ENCODE results near the gene TPK1. TPM values are rescaled to one million over a fixed set of nuclear protein-coding genes. Genes with fewer than 3 reads are reported as not detected.

The TPK1 gene
- total RNA-seq, 1 donor from 2014 or later: 2.2 TPM

- TF ChIP-seq, protein P1, sequence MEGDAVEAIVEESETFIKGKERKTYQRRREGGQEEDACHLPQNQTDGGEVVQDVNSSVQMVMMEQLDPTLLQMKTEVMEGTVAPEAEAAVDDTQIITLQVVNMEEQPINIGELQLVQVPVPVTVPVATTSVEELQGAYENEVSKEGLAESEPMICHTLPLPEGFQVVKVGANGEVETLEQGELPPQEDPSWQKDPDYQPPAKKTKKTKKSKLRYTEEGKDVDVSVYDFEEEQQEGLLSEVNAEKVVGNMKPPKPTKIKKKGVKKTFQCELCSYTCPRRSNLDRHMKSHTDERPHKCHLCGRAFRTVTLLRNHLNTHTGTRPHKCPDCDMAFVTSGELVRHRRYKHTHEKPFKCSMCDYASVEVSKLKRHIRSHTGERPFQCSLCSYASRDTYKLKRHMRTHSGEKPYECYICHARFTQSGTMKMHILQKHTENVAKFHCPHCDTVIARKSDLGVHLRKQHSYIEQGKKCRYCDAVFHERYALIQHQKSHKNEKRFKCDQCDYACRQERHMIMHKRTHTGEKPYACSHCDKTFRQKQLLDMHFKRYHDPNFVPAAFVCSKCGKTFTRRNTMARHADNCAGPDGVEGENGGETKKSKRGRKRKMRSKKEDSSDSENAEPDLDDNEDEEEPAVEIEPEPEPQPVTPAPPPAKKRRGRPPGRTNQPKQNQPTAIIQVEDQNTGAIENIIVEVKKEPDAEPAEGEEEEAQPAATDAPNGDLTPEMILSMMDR (conservative IDR thresholded peaks at IDR 0.05; ENCODE audit: low read depth, low read length): no peak
- DNase-seq (ENCODE audit: low read depth): no peak
- no peak overlapping the region for H3K4me3 ChIP-seq (ENCODE audit: low read depth, low read length)
These were observed 9.6 kb downstream of the TPK1 start for GRCh38 chr7:144826208-144826607.

- peak; percentile 90 for DNase-seq (ENCODE audit: low read depth)
- H3K4me3 ChIP-seq (ENCODE audit: low read depth, low read length): no peak overlapping the region
- TF ChIP-seq, protein P1 (conservative IDR thresholded peaks at IDR 0.05; ENCODE audit: low read depth, low read length): no peak
These were observed 11.5 kb downstream of the TPK1 start for GRCh38 chr7:144824360-144824759.

GRCh38 chr7:144822223-144822622 lies 13.6 kb downstream of the TPK1 start:
- TF ChIP-seq, protein P1 (conservative IDR thresholded peaks at IDR 0.05; ENCODE audit: low read depth, low read length): no peak
- H3K4me3 ChIP-seq (ENCODE audit: low read depth, low read length): no peak overlapping the region
- no peak for DNase-seq (ENCODE audit: low read depth)

- no peak overlapping the region for H3K4me3 ChIP-seq (ENCODE audit: low read depth, low read length)
- TF ChIP-seq, protein P1 (conservative IDR thresholded peaks at IDR 0.05; ENCODE audit: low read depth, low read length): no peak
- peak; percentile 63 for DNase-seq (ENCODE audit: low read depth)
These were observed 14.8 kb downstream of the TPK1 start for GRCh38 chr7:144821067-144821466.

DNA sequence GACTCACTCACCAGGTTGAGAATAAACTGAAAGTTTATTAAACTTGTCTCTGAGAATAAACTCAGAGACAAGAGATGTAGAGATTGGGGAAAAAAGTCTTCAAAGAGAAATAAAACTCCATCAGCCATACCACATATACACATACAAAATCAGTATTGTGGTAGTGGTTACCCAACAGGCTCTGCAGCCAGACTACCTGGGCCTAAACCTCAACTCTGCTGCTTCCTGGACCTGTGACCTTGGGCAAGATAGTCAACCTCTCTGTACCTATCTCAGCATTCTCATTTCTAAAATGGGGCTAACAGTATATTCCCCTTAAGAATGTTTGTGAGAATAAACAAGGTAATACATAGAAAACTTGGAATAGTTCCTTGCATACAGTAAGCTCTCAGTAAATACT lies 15.3 kb downstream of the TPK1 start:
- no peak for DNase-seq (ENCODE audit: low read depth)
- TF ChIP-seq, protein P1 (conservative IDR thresholded peaks at IDR 0.05; ENCODE audit: low read depth, low read length): no peak
- H3K4me3 ChIP-seq (ENCODE audit: low read depth, low read length): no peak overlapping the region

DNA sequence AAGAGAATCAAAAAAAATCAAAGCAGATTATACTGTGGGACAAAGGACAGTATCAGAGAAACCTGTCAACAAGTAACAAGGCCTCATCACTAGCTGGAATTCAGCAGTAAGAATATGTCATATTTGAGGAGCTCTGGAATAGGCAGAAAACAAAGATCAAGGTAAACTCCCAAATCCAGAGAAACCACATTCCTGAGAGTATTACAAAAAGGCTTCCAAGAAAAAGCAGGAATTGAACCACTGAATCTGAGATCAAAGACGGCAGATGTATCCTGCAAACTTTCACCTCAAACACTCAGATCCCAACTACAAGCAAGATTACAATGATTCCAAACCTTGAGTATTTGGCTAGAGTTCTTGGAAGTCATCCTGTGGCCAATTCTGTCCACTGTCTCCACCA lies 16.3 kb downstream of the TPK1 start:
- no peak for DNase-seq (ENCODE audit: low read depth)
- TF ChIP-seq, protein P1 (conservative IDR thresholded peaks at IDR 0.05; ENCODE audit: low read depth, low read length): no peak
- no peak overlapping the region for H3K4me3 ChIP-seq (ENCODE audit: low read depth, low read length)

- TF ChIP-seq, protein P1 (conservative IDR thresholded peaks at IDR 0.05; ENCODE audit: low read depth, low read length): no peak
- H3K4me3 ChIP-seq (ENCODE audit: low read depth, low read length): no peak overlapping the region
- no peak for DNase-seq (ENCODE audit: low read depth)
These were observed 17.3 kb downstream of the TPK1 start for GRCh38 chr7:144818511-144818910.

Data from epithelial cell of proximal tubule (primary cell).